Activated CD4-positive, alpha-beta memory T cell treated with anti-CD3 and anti-CD28 coated beads, Interleukin-2, amount 10 ng/mL, durations not matched to agents 7 days and 5 days (primary cell): Measurements from ENCODE around the gene PSMA7. TPM values are rescaled to one million over a fixed set of nuclear protein-coding genes. Genes with fewer than 3 reads are reported as not detected.
A peak's percentile ranks its signal among the peaks of the same experiment; 100 is the strongest.

Experiments used
- CTCF ChIA-PET: fragments of 350-600 bp; sonication (Branson Sonifier 250); formaldehyde crosslinking; loops from one replicate; lab custom pipeline; 2021; ENCODE audit warnings: antibody characterized with exemption, inconsistent platforms; lab: Charles Lee
- POLR2A ChIA-PET: fragments of 350-600 bp; sonication (Branson Sonifier 250); formaldehyde crosslinking; loops from one replicate; lab custom pipeline; 2021; ENCODE audit warnings: antibody characterized with exemption; lab: Charles Lee
- DNase-seq: peaks from one replicate; pipeline ENCODE4 v3.0.0-alpha.2; 2020
- H3K27ac Mint-ChIP-seq: one replicate; pipeline ENCODE4 v1.8.0; 2021; ENCODE audit warnings: mild to moderate bottlenecking, mixed read lengths
- H3K27me3 Mint-ChIP-seq: one replicate; pipeline ENCODE4 v1.8.0; 2021; ENCODE audit warnings: mixed read lengths
- H3K36me3 Mint-ChIP-seq: one replicate; pipeline ENCODE4 v1.8.0; 2021; ENCODE audit warnings: low read depth, mixed read lengths
- H3K4me1 Mint-ChIP-seq: one replicate; pipeline ENCODE4 v1.8.0; 2021; ENCODE audit warnings: mixed read lengths
- H3K4me3 Mint-ChIP-seq: one replicate; pipeline ENCODE4 v1.8.0; 2021; ENCODE audit warnings: mild to moderate bottlenecking, mixed read lengths
- H3K9me3 Mint-ChIP-seq: one replicate; pipeline ENCODE4 v1.8.0; 2021; ENCODE audit warnings: mixed read lengths
- total RNA-seq, 2 experiments: library from RNA; stranded (reverse); gene quantifications; one replicate each; pipeline ENCODE4 v1.2.3, GENCODE V29; 2021

PSMA7 gene
- total RNA-seq, 2 experiments from 2014 or later = 243 to 246 TPM

GRCh38 chr20:62127799-62128198 is 15.4 kb downstream of the PSMA7 start:
- H3K4me3 Mint-ChIP-seq = no peak overlapping the region
- peaks cover 69% of the 10 kb centered on the region for H3K36me3 Mint-ChIP-seq
- CTCF ChIA-PET = no interaction called here
- POLR2A ChIA-PET = interaction anchor here (0.8 to 6.9 kb wide), 2 partner anchors 14 to 55 kb away, joined by 3 to 60 read pairs; partner anchors contain the start of genes MTG2, PSMA7 and SS18L1
- peaks cover 33% of the 10 kb centered on the region for H3K4me1 Mint-ChIP-seq
- no peaks in the 10 kb centered on the region for H3K9me3 Mint-ChIP-seq
- DNase-seq = no peak
- H3K27me3 Mint-ChIP-seq = no peaks in the 10 kb centered on the region
- H3K27ac Mint-ChIP-seq = no peak overlapping the region

DNA sequence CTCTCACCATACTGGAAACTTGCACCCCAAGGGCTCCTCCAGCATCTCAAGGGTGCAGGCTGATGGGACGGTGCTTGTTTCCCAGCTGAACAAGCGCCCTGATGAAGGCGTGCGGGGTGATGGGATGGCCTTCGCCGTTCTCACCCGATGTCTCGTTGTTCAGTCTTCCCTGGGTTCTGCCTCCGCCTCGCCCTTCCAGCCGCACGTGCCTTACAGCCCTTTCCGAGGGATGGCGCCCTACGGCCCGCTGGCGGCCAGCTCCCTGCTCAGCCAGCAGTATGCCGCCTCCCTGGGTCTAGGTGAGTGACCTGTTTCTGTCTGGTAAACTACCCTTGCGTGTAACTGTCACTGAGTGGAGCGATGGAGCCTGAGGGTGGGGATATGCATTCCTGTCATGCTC is 17.1 kb downstream of the PSMA7 start:
- Mint-ChIP-seq H3K27ac (no peak overlapping the region), H3K9me3 (no peaks in the 10 kb centered on the region), H3K27me3 (no peaks in the 10 kb centered on the region), H3K4me1 (peaks cover 24% of the 10 kb centered on the region), H3K4me3 (no peak overlapping the region), H3K36me3 (peaks cover 58% of the 10 kb centered on the region)
- no peak for DNase-seq
- ChIA-PET CTCF (interaction anchor here (1.1 to 3.2 kb wide), 3 partner anchors 10 to 115 kb away, joined by 3 to 10 read pairs (median 5); no protein-coding TSS in a partner anchor), POLR2A (interaction anchor here (1.8 to 6.9 kb wide), 2 partner anchors 16 to 60 kb away, joined by 6 to 60 read pairs; partner anchors contain the start of genes PSMA7, SS18L1 and TAF4)

- ChIA-PET CTCF (interaction anchor here (2.3 kb wide), 1 partner anchor 18 kb away, joined by 14 read pairs; no protein-coding TSS in a partner anchor), POLR2A (interaction anchor here (1.4 to 6.9 kb wide), 3 partner anchors 15 to 56 kb away, joined by 3 to 60 read pairs (median 41); partner anchors contain the start of genes PSMA7, SS18L1 and TAF4)
- H3K9me3 Mint-ChIP-seq = no peaks in the 10 kb centered on the region
- peak overlapping the region; percentile 78 for H3K4me3 Mint-ChIP-seq
- peaks cover 38% of the 10 kb centered on the region for H3K36me3 Mint-ChIP-seq
- DNase-seq = no peak
- peak overlapping the region; percentile 66 for H3K27ac Mint-ChIP-seq
- no peaks in the 10 kb centered on the region for H3K27me3 Mint-ChIP-seq
- peaks cover 29% of the 10 kb centered on the region for H3K4me1 Mint-ChIP-seq
Measured at GRCh38 chr20:62123450-62124118, 19.6 kb downstream of the PSMA7 start.

- Mint-ChIP-seq H3K27ac (peak overlapping the region; percentile 66), H3K36me3 (peaks cover 31% of the 10 kb centered on the region), H3K27me3 (no peaks in the 10 kb centered on the region), H3K4me3 (peak overlapping the region; percentile 78), H3K9me3 (no peaks in the 10 kb centered on the region), H3K4me1 (peaks cover 33% of the 10 kb centered on the region)
- POLR2A ChIA-PET = interaction anchor here (0.9 to 6.9 kb wide), 5 partner anchors 13 to 60 kb away, joined by 3 to 60 read pairs (median 4); partner anchors contain the start of genes MTG2, PSMA7, SS18L1 and TAF4
- peak; percentile 48 for DNase-seq
- CTCF ChIA-PET = interaction anchor here (1.1 to 2.3 kb wide), 4 partner anchors 13 to 494 kb away, joined by 3 to 14 read pairs (median 4); no protein-coding TSS in a partner anchor
Measured at GRCh38 chr20:62122654-62123449, 20.3 kb downstream of the PSMA7 start.

DNA sequence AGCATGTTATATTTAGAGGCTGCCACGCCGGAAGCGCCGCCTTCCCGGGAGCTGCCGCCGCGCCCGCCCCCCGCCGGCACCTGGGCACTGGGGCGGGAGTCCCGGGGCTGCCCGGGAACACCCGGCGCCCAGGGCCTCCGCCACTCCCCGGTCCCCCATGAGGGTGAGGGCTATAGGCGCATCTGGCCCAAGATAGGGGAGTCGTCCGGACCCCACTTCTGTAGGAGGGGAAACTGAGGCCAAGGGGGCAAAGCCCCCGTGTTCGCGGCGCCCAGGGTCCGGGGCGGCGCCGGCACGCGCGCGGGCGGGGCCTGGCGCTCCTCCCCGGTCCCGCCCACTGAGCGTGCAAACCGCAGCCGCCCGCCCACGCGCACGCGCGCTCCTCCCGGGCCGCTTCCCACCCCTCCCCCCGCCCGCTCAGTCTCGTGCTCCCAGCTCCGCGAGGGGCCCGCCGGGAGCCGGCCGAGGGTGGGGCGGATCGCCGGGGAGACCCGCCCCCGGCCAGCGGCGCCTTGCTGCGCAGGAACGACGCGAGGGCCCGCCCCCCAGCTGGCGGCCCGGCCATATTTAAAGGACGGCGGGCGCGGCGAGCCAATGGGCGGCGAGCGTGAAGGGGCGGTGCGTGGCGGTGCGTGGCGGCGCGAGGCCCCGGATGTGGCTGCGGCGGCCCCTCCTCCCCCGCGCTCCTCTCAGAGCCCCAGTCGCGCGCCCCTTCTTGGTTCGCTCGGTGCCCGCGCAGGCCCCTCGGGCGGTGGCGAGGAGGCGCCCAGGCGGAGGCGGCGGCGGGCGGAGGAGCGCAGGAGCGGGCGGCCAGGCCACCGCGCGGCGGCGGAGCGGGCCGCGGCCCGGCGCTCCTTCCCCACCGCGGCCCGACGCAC is 21.2 kb downstream of the PSMA7 start, which contains the start of gene LSM14B:
Gene LSM14B, plus strand, starts transcription at position 700 of the 878 bp plus-strand sequence. CDS start 192 bp downstream, outside the sequence.
- H3K36me3 Mint-ChIP-seq = peaks cover 24% of the 10 kb centered on the region
- ChIA-PET POLR2A (interaction anchor here (0.9 to 6.9 kb wide), 6 partner anchors 11 to 61 kb away, joined by 3 to 60 read pairs (median 4); partner anchors contain the start of genes MTG2, PSMA7, SS18L1 and TAF4), CTCF (interaction anchor here (1.1 to 2.3 kb wide), 5 partner anchors 14 to 495 kb away, joined by 3 to 14 read pairs (median 5); no protein-coding TSS in a partner anchor)
- H3K4me1 Mint-ChIP-seq = peaks cover 42% of the 10 kb centered on the region
- H3K9me3 Mint-ChIP-seq = peaks cover 3% of the 10 kb centered on the region
- H3K4me3 Mint-ChIP-seq = peak within 1 kb of the TSS; percentile 84
- H3K27me3 Mint-ChIP-seq = no peaks in the 10 kb centered on the region
- DNase-seq = peak; percentile 97
- H3K27ac Mint-ChIP-seq = peak within 1 kb of the TSS; percentile 86

GRCh38 chr20:62120990-62121775 is 22.0 kb downstream of the PSMA7 start:
- Mint-ChIP-seq H3K9me3 (peaks cover 4% of the 10 kb centered on the region), H3K36me3 (peaks cover 16% of the 10 kb centered on the region), H3K4me1 (peaks cover 42% of the 10 kb centered on the region), H3K4me3 (peak overlapping the region; percentile 84), H3K27me3 (no peaks in the 10 kb centered on the region), H3K27ac (peak overlapping the region; percentile 86)
- DNase-seq = no peak
- ChIA-PET CTCF (interaction anchor here (1.1 to 2.3 kb wide), 4 partner anchors 20 to 496 kb away, joined by 3 to 14 read pairs (median 5); no protein-coding TSS in a partner anchor), POLR2A (interaction anchor here (0.9 to 6.9 kb wide), 5 partner anchors 12 to 62 kb away, joined by 3 to 60 read pairs (median 4); partner anchors contain the start of genes MTG2, PSMA7, SS18L1 and TAF4)

DNA sequence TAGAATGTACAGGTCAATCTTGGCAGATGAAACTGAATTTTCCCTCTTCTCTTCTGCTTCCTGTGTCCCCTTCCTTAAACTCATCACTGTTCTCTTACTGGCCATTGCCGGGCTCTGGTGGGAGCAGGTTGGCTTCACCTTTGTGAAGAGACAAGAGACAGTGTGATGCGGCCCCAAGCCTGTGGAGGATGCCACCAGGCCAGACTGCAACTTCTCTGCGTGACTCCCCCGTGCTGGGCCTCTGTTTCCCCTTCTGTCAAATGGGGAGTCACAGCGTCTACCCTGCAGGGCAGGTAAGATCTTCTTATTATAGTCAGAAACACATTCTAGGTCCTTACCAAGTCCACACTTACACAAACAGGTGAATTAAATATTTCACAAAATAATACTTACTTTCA is 22.8 kb downstream of the PSMA7 start:
- CTCF ChIA-PET = interaction anchor here (1.8 kb wide), 1 partner anchor 110 kb away, joined by 6 read pairs; no protein-coding TSS in a partner anchor
- Mint-ChIP-seq H3K36me3 (peaks cover 13% of the 10 kb centered on the region), H3K4me1 (peaks cover 42% of the 10 kb centered on the region), H3K9me3 (peaks cover 7% of the 10 kb centered on the region), H3K27me3 (no peaks in the 10 kb centered on the region), H3K27ac (peak overlapping the region; percentile 4), H3K4me3 (peak overlapping the region; percentile 40)
- DNase-seq = no peak
- POLR2A ChIA-PET = interaction anchor here (4.3 kb wide), 1 partner anchor 53 kb away, joined by 41 read pairs; the partner anchor contains the start of gene TAF4

DNA sequence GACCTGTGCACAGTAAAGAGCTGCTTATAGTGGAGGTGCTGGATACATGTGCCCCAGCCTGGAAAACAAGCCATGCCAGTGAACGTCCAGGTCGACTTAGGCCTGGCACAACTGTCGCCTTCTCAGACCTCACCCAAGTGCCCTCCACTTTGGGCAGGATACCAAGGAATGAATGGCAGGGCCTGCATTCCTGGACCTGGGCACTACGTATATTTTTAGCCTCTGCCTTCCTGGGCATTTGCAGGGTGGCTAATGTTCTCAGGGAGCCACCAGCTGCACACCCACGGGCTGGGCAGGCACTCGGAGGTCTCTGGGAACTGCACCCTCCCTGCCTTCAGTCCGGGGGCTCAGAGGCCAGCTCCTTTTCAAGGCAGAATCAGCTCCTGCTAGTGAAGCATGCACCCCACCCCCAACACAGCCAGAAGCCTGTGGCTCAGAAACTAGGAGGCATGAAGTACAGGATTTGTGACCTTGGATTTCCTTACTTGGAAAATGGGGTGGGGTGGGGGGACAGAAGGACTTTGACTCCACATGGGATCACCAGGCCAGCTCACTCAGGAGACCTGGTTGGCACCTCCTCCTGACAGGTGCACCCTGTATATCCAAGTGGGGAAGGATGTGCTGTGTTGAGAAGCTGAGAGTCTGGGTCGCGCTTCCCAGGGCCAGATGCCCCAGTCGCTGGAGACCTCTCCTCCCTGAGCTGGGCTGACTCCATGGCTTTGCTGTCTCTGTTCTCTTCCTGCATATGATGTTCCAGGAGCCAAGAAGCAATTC is 23.4 kb downstream of the PSMA7 start:
- Mint-ChIP-seq H3K4me3 (peak overlapping the region; percentile 40), H3K27me3 (no peaks in the 10 kb centered on the region), H3K9me3 (peaks cover 10% of the 10 kb centered on the region), H3K36me3 (peaks cover 10% of the 10 kb centered on the region), H3K4me1 (peaks cover 42% of the 10 kb centered on the region), H3K27ac (no peak overlapping the region)
- ChIA-PET POLR2A (interaction anchor here (1.1 to 2.1 kb wide), 2 partner anchors 14 to 54 kb away, joined by 3 to 7 read pairs; partner anchors contain the start of gene TAF4), CTCF (no interaction called here)
- DNase-seq = no peak

- Mint-ChIP-seq H3K36me3 (peaks cover 4% of the 10 kb centered on the region), H3K4me3 (no peak overlapping the region), H3K27me3 (no peaks in the 10 kb centered on the region), H3K9me3 (peaks cover 10% of the 10 kb centered on the region), H3K4me1 (peaks cover 37% of the 10 kb centered on the region), H3K27ac (no peak overlapping the region)
- no peak for DNase-seq
- CTCF ChIA-PET = no interaction called here
- POLR2A ChIA-PET = interaction anchor here (1.1 to 2.1 kb wide), 2 partner anchors 15 to 53 kb away, joined by 3 to 7 read pairs; partner anchors contain the start of gene TAF4
Measured at GRCh38 chr20:62119115-62119514, 24.1 kb downstream of the PSMA7 start.
